ENCODE data around the gene KRTAP10-10.

Gene KRTAP10-10

DNA sequence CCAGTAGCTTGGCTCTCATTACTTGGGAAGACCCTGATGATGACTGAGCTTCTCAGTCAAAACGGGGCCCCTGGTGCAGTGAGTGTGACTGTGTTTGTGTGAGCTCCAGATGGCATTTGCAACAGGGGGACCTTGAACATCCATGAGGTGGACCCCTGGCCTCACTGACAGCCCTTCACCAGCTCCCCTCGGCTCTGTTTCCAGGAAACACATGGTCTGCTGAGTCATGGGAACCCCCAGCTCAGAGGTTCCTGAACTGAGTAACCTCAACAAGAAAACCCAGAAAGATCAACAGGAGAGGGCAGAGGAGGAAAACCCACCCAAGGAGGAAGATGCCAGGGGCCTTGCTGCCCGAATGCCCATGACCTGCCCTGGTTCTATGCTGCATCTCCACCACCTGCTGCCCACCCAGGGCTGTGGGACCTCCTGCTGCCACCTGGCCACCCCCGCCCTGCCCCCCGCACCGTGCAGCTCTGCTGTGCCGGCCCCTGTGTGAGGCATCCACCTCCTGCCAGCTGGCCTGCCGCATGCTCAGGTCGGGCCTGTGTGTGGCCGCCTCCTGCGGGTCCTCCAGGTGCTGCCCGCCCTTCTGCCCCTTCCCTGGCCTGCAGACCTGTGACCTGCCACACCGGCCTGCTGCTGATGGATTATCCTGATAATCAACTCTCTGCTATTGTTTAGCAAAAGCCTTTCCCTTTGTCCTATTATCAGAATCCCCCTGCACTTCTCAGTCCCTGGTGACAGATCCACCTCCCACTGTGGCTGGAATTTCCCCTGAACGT lies 49.0 kb downstream of the KRTAP10-10 start:
- no peak for DNase-seq

GRCh38 chr21:44686843-44687561 lies 49.8 kb downstream of the KRTAP10-10 start:
- no peak for DNase-seq

- DNase-seq, result peak; percentile 22
These were observed 50.5 kb downstream of the KRTAP10-10 start for GRCh38 chr21:44687671-44688070.
